Astrocyte (in vitro differentiated cells and primary cell): Measurements from ENCODE around the gene TKTL1.

ENCODE experiments used
- CTCF ChIP-seq: IDR thresholded peaks from 2 replicates; pipeline ENCODE4 v1.5.1; 2011; ENCODE audit warnings: low read depth, mild to moderate bottlenecking, inconsistent platforms, low read length, moderate library complexity; ENCODE audit not compliant: insufficient read depth
- EZH2 ChIP-seq: IDR thresholded peaks from 2 replicates; pipeline ENCODE4 v1.6.1; 2012; ENCODE audit warnings: mild to moderate bottlenecking, low read length, inconsistent platforms; ENCODE audit not compliant: insufficient read depth

DNA sequence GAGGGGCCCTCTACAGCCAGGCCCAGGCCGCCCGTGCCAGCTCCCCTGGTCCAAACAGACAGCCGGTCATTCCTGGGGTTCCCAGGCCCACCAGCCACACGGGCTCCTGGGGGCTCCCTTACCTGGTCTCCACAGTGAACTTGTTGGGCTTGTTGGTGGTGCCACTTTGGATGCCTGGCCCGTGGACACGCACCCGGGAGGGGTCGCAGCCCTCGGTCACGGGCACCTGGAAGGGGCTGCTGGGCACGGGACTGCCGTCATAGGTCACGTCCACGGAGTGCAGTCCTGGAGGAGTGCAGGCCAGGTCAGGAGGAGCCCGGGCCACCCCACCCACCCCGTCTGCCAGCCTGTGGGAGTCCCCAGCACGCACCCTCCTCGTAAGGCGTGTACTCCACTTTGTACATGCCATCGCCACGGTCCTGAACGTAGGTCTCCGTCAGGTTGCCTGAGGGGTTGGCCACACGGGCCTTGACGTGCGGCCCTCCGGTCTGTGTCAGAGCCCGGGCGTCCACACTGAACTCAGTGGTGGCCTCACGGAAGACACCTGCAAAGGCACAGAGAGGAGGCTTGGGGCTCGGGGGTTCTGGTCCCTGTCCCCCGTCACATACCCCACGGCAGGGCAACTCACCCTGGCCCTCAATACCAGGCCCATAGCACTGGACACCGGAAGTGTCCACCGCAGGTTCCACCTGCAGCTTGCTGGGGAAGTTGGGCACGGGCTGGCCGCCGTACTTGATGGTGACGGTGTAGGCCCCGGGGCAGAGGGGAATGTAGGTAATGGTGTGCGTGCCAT lies 64.0 kb downstream of the TKTL1 start:
- TF ChIP-seq CTCF (no peak), EZH2 (no peak)
